ENCODE data around the gene CDH12. TPM values are rescaled to one million over a fixed set of nuclear protein-coding genes. Genes with fewer than 3 reads are reported as not detected.

Gene CDH12
- total and polyA plus RNA-seq, 10 of the 15 experiments (the other 5 are each of a cell fraction or from before 2014, with no cell fraction given): 0.03 to 0.16 TPM; not detected in 8

- TF ChIP-seq, protein P1, sequence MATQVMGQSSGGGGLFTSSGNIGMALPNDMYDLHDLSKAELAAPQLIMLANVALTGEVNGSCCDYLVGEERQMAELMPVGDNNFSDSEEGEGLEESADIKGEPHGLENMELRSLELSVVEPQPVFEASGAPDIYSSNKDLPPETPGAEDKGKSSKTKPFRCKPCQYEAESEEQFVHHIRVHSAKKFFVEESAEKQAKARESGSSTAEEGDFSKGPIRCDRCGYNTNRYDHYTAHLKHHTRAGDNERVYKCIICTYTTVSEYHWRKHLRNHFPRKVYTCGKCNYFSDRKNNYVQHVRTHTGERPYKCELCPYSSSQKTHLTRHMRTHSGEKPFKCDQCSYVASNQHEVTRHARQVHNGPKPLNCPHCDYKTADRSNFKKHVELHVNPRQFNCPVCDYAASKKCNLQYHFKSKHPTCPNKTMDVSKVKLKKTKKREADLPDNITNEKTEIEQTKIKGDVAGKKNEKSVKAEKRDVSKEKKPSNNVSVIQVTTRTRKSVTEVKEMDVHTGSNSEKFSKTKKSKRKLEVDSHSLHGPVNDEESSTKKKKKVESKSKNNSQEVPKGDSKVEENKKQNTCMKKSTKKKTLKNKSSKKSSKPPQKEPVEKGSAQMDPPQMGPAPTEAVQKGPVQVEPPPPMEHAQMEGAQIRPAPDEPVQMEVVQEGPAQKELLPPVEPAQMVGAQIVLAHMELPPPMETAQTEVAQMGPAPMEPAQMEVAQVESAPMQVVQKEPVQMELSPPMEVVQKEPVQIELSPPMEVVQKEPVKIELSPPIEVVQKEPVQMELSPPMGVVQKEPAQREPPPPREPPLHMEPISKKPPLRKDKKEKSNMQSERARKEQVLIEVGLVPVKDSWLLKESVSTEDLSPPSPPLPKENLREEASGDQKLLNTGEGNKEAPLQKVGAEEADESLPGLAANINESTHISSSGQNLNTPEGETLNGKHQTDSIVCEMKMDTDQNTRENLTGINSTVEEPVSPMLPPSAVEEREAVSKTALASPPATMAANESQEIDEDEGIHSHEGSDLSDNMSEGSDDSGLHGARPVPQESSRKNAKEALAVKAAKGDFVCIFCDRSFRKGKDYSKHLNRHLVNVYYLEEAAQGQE (IDR thresholded peaks at IDR 0.05; ENCODE audit: low read depth, low read length): no peak
- TF ChIP-seq LARP7 (IDR thresholded peaks at IDR 0.05): no peak
- no peak for TF ChIP-seq IRF4 (IDR thresholded peaks at IDR 0.05; ENCODE audit: low read depth, low read length)
- no peak for TF ChIP-seq GABPA (IDR thresholded peaks at IDR 0.05; ENCODE audit: low read depth)
- TF ChIP-seq ZZZ3 (IDR thresholded peaks at IDR 0.05; ENCODE audit: control insufficient read depth, insufficient read length, low read depth): no peak
- TF ChIP-seq NFYB (IDR thresholded peaks at IDR 0.05; ENCODE audit: insufficient read depth, low read depth, low read length): no peak
- TF ChIP-seq, protein P2, sequence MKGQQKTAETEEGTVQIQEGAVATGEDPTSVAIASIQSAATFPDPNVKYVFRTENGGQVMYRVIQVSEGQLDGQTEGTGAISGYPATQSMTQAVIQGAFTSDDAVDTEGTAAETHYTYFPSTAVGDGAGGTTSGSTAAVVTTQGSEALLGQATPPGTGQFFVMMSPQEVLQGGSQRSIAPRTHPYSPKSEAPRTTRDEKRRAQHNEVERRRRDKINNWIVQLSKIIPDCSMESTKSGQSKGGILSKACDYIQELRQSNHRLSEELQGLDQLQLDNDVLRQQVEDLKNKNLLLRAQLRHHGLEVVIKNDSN (IDR thresholded peaks at IDR 0.05; ENCODE audit: borderline replicate concordance, extremely low read length, insufficient read depth, low read depth, low read length): no peak
- TF ChIP-seq E4F1 (IDR thresholded peaks at IDR 0.05; ENCODE audit: borderline replicate concordance, partially characterized antibody): no peak
- TF ChIP-seq PAX5 (IDR thresholded peaks at IDR 0.05; ENCODE audit: borderline replicate concordance, low read depth, low read length): no peak
- TF ChIP-seq IKZF2 (IDR thresholded peaks at IDR 0.05): no peak
- TF ChIP-seq, protein P3, sequence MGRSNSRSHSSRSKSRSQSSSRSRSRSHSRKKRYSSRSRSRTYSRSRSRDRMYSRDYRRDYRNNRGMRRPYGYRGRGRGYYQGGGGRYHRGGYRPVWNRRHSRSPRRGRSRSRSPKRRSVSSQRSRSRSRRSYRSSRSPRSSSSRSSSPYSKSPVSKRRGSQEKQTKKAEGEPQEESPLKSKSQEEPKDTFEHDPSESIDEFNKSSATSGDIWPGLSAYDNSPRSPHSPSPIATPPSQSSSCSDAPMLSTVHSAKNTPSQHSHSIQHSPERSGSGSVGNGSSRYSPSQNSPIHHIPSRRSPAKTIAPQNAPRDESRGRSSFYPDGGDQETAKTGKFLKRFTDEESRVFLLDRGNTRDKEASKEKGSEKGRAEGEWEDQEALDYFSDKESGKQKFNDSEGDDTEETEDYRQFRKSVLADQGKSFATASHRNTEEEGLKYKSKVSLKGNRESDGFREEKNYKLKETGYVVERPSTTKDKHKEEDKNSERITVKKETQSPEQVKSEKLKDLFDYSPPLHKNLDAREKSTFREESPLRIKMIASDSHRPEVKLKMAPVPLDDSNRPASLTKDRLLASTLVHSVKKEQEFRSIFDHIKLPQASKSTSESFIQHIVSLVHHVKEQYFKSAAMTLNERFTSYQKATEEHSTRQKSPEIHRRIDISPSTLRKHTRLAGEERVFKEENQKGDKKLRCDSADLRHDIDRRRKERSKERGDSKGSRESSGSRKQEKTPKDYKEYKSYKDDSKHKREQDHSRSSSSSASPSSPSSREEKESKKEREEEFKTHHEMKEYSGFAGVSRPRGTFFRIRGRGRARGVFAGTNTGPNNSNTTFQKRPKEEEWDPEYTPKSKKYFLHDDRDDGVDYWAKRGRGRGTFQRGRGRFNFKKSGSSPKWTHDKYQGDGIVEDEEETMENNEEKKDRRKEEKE (IDR thresholded peaks at IDR 0.05): no peak
- TF ChIP-seq, protein P4, sequence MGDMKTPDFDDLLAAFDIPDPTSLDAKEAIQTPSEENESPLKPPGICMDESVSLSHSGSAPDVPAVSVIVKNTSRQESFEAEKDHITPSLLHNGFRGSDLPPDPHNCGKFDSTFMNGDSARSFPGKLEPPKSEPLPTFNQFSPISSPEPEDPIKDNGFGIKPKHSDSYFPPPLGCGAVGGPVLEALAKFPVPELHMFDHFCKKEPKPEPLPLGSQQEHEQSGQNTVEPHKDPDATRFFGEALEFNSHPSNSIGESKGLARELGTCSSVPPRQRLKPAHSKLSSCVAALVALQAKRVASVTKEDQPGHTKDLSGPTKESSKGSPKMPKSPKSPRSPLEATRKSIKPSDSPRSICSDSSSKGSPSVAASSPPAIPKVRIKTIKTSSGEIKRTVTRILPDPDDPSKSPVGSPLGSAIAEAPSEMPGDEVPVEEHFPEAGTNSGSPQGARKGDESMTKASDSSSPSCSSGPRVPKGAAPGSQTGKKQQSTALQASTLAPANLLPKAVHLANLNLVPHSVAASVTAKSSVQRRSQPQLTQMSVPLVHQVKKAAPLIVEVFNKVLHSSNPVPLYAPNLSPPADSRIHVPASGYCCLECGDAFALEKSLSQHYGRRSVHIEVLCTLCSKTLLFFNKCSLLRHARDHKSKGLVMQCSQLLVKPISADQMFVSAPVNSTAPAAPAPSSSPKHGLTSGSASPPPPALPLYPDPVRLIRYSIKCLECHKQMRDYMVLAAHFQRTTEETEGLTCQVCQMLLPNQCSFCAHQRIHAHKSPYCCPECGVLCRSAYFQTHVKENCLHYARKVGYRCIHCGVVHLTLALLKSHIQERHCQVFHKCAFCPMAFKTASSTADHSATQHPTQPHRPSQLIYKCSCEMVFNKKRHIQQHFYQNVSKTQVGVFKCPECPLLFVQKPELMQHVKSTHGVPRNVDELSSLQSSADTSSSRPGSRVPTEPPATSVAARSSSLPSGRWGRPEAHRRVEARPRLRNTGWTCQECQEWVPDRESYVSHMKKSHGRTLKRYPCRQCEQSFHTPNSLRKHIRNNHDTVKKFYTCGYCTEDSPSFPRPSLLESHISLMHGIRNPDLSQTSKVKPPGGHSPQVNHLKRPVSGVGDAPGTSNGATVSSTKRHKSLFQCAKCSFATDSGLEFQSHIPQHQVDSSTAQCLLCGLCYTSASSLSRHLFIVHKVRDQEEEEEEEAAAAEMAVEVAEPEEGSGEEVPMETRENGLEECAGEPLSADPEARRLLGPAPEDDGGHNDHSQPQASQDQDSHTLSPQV (IDR thresholded peaks at IDR 0.05): no peak
- TF ChIP-seq ZNF24 (IDR thresholded peaks at IDR 0.05): no peak
Measured at GRCh38 chr5:22352493-22352892, 500.7 kb downstream of the CDH12 start (continued).

All from GM12878 (cell line).